ENCODE measurements around the gene PARD3. TPM values are rescaled to one million over a fixed set of nuclear protein-coding genes. Genes with fewer than 3 reads are reported as not detected.

Gene PARD3
- total RNA-seq, 1 donor from 2014 or later, result 29.4 TPM

GRCh38 chr10:34506786-34507185, 308.3 kb downstream of the PARD3 start:
- DNase-seq (ENCODE audit: low read depth in 2 of 2), result no peak

- no peak for DNase-seq (ENCODE audit: low read depth in 2 of 2)
Observed at GRCh38 chr10:34505338-34505737, 309.8 kb downstream of the PARD3 start.

- peak in 1 of 2 donors; percentile 24 for DNase-seq (ENCODE audit: low read depth in 2 of 2)
Observed at GRCh38 chr10:34504534-34504933, 310.6 kb downstream of the PARD3 start.

DNA sequence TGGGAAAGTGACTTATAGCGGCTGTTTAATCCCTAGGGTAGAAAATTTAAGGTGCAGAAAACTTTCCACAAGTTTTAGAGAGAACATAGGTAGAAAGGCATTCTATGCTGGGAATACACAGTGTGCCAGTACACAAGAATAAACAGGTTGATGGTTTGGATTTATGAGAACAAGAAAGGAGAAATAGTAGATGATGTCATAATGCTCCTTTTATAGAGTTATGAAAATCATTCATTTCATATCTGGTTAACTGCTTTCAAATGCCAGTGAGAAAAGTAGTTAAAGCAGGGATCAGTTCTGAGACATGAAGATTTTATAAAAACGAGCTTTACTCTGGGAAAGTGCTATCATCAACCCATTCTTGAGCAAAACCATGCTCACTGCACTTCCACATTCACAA, 311.4 kb downstream of the PARD3 start:
- no peak for DNase-seq (ENCODE audit: low read depth in 2 of 2)

DNA sequence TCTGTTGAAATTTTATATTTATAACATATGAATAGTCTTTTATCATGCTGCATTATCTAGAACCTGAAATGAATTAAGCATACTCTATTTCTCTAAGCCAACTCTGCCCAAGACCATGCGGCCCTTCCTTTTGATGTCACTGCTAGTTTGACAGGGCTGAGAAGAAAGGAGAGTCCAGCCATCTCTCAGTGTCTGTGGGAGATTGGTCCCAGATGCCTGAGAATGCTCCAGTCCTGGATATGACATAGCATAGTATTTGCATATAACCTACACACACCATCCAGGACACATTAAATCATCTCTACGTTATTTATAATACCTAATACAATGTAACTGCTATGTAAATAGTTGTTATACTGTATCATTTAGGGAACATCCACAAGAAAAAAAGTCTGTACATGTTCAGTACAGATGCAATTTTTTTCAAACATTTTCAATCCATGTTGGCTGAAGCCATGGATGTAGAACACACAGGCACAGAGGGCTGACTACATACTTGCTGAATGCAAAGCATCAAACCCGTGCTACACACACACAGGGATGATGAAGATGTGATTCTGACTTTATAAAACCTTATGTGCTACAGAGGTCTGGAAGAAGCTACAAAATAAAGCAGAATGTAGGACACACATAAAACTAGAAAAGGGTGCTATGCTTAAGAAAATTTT, 315.4 kb downstream of the PARD3 start:
- no peak for DNase-seq (ENCODE audit: low read depth in 2 of 2)

GRCh38 chr10:34498821-34499220, 316.3 kb downstream of the PARD3 start:
- DNase-seq (ENCODE audit: low read depth in 2 of 2), result no peak

- DNase-seq (ENCODE audit: low read depth in 2 of 2), result no peak
Observed at GRCh38 chr10:34495938-34496337, 319.2 kb downstream of the PARD3 start.

DNA sequence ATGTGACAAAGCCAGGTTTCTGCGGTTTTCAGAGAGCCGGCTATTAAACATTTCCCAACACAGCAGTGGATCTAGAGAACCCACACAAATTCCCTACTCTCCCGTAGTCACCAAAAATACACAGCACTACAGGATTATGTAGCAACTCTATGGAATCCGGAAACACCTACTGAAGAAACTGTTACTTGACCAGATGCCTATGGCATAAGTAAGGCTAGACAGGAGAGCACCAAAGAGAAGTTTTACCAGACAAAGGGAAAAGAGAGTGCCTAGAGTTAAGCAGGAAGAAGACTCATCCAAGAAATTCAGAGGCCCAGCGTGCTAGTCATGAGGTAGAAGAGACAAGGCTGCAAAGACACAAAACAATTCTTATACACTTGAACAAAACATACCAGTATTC, 321.1 kb downstream of the PARD3 start:
- DNase-seq (ENCODE audit: low read depth in 2 of 2), result peak in 1 of 2 donors; percentile 5

DNA sequence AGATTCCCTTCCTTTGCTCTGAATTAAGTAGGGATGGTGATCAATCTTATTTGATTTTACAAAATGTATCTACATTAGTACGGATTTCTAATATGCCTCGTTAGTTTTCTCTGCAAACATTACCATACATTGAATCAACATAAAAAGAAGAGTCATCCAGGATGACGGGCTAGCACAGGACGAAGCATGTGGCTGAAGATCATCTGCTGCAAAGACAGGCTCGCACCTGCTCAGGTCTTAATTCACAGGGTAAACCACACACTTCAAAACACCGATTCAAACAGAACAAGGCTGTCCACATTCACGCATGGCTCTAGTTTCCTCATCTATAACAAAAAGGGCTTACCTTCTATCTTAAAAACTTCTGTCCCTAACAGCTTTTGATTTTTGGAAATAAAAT, 323.0 kb downstream of the PARD3 start:
- no peak for DNase-seq (ENCODE audit: low read depth in 2 of 2)

DNA sequence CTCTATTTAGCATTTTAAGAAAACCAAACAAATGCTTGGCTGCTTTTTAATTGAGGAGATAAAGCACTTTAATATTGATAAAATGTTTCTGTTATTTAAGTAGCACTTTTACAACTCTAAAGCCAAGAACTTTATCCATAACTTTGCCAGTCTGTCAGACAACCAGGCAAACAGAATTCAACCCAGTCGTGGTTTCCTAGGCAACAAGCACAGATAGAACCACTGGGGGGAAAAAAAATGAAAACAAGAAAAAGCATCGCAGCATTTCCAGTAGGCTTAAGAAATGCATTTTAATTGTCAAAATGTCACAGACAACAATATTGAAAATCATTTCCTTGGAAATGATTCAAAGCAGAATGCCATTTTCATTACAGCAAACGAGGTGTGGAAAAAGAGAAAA, 323.4 kb downstream of the PARD3 start:
- no peak for DNase-seq (ENCODE audit: low read depth in 2 of 2)

- DNase-seq (ENCODE audit: low read depth in 2 of 2), result peak in 1 of 2 donors; percentile 6
Observed at GRCh38 chr10:34489973-34490745, 324.9 kb downstream of the PARD3 start.

- DNase-seq (ENCODE audit: low read depth in 2 of 2), result no peak
Observed at GRCh38 chr10:34489411-34489810, 325.7 kb downstream of the PARD3 start.

DNA sequence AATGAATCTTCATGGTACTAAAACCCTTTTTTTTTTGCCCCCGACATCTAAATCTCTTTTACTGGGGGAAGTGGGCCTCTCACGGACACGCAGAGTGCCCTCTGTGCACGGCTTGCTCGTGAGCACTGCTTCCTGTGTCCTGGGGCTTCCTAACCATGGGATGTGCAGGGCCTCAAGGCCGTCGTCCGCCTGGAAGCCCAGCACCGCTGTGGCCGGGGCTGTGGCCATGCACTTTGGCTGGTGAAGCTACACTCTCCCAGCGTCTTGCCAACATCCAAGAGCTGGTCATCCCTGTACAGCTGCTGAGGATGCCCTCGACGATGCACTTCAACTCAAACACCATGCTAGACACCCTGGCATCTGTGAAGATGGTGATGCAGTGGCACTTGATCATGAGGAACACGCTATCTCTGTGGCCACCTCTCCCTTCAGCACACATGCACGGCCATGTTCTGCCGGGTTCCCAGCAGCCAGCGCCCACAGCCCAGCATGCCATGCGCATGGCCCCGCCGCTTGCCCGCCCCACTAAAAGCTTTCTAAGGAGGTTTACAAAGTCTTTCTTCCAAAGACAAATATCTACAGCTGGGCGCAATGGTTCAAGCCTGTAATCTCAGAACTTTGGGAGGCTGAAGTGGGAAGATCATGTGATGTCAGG, 326.5 kb downstream of the PARD3 start:
- no peak for DNase-seq (ENCODE audit: low read depth in 2 of 2)

DNA sequence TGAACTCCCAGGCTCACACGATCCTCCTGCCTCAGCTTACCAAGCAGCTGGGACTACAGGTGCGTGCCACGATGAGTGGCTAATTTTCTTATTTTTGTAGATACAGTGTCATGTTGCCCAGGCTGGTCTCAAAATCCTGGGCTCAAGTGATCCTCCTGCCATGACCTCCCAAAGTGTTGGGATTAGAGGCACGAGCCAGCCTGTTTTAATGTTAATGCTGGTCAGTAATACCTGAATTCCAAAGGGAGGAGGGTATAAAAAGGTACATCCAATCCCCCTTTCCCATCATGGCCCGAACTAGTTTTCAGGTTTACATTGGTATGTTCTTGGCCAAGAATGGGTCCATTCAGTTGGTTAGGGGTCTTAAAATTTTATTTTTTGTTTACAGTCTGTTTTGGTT, 329.1 kb downstream of the PARD3 start:
- DNase-seq (ENCODE audit: low read depth in 2 of 2), result no peak

DNA sequence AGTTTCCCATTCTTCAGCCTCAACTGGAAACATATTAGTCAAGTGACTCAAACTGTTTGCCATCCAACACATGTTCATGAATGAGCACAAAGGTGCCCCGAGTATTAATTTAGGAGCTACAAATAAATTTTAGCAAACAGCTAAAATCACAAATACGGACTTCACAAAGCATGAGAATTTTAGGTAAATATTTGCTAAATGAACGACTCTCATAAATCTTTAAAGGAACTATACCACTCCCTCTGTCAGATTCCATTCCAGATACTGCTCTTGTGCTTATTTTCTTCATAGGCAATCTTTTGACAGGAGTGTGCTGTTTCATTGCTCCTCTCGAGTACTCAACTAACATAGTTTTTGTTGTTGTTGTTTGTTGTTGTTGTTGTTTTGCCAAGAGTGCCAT, 330.9 kb downstream of the PARD3 start:
- DNase-seq (ENCODE audit: low read depth in 2 of 2), result no peak

DNA sequence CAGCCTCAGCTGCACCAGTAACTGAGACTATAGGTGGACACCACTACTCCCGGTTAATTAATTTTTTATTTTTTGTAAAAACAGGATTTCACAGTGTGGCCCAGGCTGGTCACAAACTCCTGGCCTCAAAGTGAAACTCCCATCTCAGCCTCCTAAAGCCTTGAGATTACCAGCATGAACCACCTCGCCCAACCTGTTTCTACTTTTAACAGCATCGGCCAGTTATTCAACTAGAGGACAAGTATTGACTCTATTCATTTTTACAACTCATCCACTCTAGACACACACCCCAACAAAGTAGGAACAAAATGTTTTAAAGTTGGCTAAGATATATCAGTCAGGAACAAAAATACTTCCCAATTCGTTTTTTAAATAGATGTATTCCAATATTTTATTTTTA, 334.8 kb downstream of the PARD3 start:
- DNase-seq (ENCODE audit: low read depth in 2 of 2), result no peak

GRCh38 chr10:34479520-34480179, 335.4 kb downstream of the PARD3 start:
- no peak for DNase-seq (ENCODE audit: low read depth in 2 of 2)

DNA sequence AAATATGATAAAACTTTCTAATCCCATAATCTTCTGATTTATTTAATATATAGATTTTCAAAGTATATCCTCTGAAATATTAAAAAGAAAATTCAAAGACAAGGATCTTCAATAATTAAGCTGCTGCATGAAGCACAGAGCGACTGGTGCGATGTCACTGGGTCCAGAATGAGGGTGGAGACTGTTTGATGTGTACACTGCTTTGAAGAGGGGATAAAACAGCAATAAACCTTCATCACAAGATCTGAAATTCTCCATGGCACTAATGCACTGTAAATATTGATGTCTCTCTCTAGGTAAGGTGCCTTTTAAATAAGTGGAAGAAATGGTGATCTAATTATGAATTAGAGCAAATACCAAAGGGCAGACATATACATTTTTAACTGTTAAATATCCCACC, 337.8 kb downstream of the PARD3 start:
- no peak for DNase-seq (ENCODE audit: low read depth in 2 of 2)

- DNase-seq (ENCODE audit: low read depth in 2 of 2), result no peak
Observed at GRCh38 chr10:34476608-34477007, 338.5 kb downstream of the PARD3 start.

GRCh38 chr10:34475786-34476185, 339.3 kb downstream of the PARD3 start:
- DNase-seq (ENCODE audit: low read depth in 2 of 2), result no peak

GRCh38 chr10:34475274-34475646, 339.8 kb downstream of the PARD3 start:
- peak in 1 of 2 donors; percentile 16 for DNase-seq (ENCODE audit: low read depth in 2 of 2)

Data from lung microvascular endothelial cell (primary cell).